HG02623 (cell line): ENCODE data around the gene CTNND2.
"Not testable (repeated sequence)": the region's sequence is repeated elsewhere in the genome, so short reads cannot be mapped to it uniquely, and the experiment has no call there.

Source experiments
- ATAC-seq: cut with Tn5 transposase; IDR thresholded peaks from one replicate; pipeline ENCODE4 v1.9.1; 2021; ENCODE audit warnings: moderate library complexity; ENCODE audit not compliant: unreplicated experiment

The CTNND2 gene

GRCh38 chr5:11869203-11869602, 35.0 kb downstream of the CTNND2 start:
- no peak for ATAC-seq

- no peak for ATAC-seq
Observed at GRCh38 chr5:11863911-11864310, 40.3 kb downstream of the CTNND2 start.

- ATAC-seq: no peak
Observed at GRCh38 chr5:11857391-11857790, 46.9 kb downstream of the CTNND2 start.

DNA sequence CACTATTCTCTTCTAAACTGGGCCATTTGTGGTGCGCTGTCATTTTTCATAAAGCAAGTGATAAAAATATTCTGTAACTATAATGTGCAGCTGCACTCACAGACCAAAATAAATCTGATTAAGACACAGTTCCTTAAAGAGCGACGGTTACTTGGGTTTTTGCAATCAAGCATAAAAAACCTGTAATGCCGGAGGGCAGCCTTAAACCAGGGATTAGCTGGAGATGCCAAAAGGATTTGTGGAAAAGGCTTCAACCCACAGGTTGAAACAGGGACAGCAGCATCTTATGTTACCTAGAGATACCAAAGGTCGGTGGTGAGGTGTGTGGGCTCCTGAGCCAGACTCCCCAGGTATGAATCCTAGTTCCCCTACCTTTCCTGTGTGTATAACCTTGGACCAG, 49.3 kb downstream of the CTNND2 start:
- ATAC-seq: no peak

DNA sequence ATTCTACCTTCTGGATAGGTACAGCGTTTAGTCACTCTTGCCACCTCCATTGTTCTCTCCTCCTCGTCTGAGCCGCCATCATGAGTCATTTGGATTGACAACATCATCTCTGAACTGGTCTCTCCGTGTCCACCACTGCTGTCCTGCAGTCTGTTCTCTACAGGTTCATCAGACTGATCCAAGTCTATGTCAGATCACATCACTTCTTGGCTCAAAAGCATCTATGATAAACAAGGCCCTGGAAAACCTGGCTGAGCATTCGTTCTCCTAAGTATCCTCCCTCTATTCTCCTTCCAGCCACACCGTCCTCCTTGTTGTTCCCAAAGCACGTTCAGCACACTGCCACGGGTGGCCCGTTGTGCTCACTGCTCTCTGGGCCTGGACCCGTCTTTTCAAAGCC, 50.5 kb downstream of the CTNND2 start:
- no peak for ATAC-seq

DNA sequence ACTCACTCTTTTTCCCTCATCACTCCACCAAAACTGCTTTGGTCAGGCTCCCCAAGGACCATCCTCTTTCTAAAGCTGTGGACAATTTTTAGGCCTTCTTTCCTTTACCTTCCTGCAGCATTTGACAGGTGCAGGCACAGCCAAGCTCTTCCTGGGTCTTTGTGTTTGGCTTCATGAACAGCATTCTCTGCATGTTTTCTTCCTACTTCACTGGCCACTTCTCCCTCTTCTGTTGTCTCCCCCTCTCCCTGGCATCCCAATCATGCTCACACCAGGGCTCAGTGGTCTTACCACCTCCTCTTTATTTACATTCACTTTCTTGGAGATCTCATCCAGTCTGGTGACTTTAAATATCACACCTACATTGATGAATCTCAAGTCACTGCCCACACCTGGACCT, 51.1 kb downstream of the CTNND2 start:
- ATAC-seq: no peak

DNA sequence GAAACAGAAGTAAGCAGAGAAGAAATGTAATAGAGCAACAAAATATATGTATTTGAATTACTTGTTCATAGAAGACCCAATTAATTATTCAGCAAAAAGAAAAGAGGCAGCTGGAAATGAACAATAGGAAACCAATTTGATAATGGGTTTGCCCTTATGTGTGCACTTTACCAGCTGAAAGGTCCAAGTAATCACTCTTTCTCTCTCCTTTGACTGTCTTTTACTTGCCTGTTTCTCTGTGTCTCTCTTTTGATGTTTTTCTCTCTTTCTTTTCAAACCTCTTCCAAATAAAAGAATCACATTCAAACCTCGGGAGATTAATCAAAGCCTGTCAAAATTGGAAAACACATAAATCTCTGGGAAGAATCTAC, 51.5 kb downstream of the CTNND2 start:
- ATAC-seq: no peak

DNA sequence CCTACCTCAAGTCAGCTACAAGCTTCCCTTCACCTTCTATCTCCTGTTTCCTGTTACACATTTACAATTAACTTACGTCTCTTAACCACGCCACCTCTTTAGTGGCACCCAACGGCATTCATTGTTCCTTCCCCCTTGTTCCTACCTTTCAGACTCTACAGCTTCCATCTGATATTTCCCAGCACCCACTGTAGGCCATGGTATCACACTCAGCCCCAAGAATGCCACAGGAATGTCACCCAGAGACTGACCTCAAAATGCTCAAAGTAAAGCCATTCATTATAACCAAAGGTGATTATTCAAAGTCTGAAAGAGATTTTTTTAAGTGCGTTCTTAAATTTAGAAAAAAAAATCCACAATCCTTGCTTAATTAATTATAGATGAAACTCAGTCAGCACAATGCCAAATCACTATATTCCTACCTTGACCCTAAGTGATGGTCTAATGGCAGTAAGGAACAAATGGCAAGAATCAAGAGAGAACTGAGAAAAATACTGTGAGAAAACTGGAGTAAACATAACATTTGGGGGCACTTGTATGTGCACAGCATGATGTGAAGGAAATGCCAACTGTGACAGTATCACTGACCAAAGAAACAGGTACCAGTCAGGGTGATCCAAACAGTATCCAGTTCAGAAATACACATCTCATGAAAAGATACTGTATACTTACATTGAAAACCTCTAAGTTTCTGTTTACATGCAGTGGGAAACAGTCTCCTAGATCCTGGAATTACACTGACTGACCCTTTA, 52.1 kb downstream of the CTNND2 start:
- ATAC-seq: no peak

- no peak for ATAC-seq
Observed at GRCh38 chr5:11851416-11851815, 52.8 kb downstream of the CTNND2 start.

- ATAC-seq: not testable (repeated sequence)
Observed at GRCh38 chr5:11828566-11828965, 75.7 kb downstream of the CTNND2 start.

DNA sequence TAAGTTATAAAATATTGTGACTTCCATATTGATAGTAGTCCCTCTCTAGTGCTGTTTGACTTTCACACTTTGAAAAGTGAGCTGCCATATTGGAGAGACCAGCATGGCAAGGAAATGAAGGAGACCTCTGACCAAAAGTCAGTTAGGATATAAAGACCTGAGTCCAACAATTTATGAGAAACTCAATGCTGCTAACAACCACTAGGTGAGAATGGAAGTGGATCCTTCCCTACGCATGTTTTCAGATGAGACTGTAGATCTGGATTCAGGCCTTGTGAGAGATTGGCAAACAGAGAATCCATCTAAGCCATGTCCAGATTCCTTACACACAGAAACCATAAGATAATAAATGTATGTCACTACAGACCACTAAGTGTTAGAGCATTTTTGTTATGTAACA, 81.6 kb downstream of the CTNND2 start:
- ATAC-seq: no peak

GRCh38 chr5:11815916-11816315, 88.3 kb downstream of the CTNND2 start:
- ATAC-seq: no peak

- ATAC-seq: no peak
Observed at GRCh38 chr5:11815481-11815880, 88.8 kb downstream of the CTNND2 start.

DNA sequence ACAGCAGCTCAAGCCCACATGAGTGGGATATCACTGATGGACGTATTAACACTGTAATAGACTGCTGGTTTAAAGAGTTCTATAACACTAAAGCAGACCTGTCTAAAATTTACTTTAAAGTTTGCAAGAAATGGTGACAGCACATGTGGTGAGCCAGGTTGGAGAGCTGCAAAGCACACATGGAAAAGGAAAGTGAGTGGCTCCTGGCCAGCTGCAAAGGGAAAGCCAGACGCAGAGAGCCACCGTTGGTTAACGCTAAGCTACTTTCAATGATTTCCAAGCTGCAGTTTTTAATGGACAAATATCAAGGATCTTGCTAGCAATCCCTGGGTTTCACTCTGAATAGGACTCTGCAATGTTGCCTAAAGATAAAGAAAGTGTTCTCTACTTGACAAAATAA, 89.9 kb downstream of the CTNND2 start:
- no peak for ATAC-seq

DNA sequence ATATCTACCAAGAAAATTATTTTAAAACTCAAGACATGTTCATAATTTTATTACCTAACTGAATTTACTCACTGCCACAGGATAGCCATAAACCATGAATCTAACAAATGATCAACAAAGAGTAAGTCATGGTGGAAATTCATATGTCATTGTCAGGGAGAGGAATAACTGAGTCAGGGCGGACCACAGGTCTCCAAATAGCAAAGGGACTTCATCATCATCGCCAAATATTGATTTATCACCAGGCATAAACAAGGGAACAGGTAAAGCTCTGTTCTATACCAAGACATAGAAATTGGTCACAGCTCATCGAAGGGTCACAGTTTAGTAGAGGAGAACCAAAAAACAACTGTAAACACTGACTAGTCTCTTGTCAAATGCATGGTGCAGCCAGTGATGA, 94.8 kb downstream of the CTNND2 start:
- no peak for ATAC-seq

- no peak for ATAC-seq
Observed at GRCh38 chr5:11803436-11803835, 100.8 kb downstream of the CTNND2 start.

DNA sequence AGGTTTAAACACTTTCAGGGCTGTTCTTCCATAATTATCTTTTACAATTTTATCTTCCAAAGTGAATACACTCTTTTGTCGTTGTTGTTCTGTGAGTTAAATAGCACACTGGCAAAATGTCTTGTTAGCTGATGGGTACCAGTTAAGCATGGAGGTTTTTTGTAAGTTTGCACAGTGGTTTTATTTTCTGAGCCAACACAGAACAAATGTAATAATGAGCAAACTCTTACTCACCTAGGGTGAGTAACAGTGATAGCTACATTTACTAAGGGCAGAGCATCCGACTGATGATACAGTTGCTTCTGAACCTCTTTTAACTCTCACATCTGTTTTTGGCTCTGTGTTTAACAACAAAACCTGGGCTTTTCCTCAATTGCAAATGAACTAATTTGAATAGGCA, 103.2 kb downstream of the CTNND2 start:
- no peak for ATAC-seq

DNA sequence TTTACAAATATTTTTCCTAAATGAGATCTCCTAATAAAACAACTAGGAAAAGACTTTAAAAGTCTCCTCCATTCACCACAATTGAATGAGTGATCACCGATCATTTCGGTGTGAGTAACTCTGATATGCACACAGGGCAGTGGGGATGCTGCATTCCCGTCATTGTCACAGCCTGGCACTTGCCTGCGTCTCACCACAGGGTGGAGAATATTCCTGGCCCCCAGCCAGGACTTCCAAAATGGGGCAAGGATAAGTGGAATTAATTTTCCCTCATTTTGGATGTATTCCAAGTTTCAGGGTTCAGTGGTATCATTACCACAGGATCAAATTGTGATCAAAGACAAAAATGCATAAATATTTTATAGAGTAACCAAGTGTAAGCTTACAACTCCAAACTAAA, 107.1 kb downstream of the CTNND2 start:
- no peak for ATAC-seq

GRCh38 chr5:11793396-11793795, 110.8 kb downstream of the CTNND2 start:
- ATAC-seq: no peak

GRCh38 chr5:11792621-11793020, 111.6 kb downstream of the CTNND2 start:
- no peak for ATAC-seq

DNA sequence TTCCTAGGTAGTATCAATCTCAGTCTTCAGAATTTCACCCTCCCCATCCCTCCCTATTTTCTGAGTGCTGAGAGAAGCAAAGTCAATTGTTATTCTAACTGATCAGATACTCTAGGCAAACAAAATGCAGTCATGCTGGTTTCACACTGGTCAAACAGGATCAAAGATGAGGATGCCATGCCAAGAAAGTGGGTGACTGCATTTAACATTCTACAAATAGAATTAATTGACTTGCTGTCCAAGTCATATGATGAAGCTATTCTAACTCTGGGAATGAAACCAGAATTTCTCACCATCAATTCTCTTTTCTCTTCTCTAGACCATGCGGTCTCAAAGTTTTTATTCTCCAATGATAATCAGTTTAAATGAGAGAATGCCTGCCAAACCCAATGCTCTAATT, 112.5 kb downstream of the CTNND2 start:
- ATAC-seq: no peak

GRCh38 chr5:11790201-11790600, 114.0 kb downstream of the CTNND2 start:
- no peak for ATAC-seq

DNA sequence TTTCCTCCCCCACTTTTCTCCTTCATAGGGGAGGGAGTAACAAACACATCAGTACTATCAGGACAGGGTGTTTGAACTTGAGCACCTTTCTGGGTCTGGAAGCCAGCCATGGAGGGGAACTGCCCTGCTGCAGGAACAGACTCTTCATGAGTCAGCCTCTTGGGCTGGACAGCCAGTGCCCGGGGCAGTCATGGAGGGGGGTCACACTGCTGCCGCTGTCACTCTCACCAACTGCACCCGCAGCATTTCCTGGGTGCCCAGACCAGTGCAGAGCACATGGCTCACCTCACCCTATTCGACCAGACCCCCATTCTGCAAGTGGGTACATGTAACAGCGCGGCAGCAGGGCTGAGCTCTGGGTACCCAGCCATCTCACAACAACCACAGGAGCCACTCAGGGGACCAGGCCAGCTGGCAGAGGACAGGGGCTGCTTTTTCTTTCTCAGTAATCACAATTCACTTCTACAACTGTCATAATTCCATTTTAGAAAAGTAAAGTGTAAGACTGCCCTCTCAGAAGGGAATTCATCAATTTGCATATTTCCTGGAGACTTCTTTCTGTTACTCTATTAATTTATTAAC, 118.4 kb downstream of the CTNND2 start:
- ATAC-seq: no peak
